AG04450 (cell line): Measurements from ENCODE around the gene CDH26. TPM values are rescaled to one million over a fixed set of nuclear protein-coding genes. Genes with fewer than 3 reads are reported as not detected.

ENCODE experiments used
- CTCF ChIA-PET: fragments of 300-600, 350-600 bp; formaldehyde crosslinking; extraction: SDS; loops from one replicate; lab custom pipeline; 2022; ENCODE audit warnings: antibody characterized with exemption, inconsistent platforms; lab: Charles Lee
- POLR2A ChIA-PET: fragments of 350-600 bp; formaldehyde crosslinking; extraction: SDS; loops from one replicate; lab custom pipeline; 2021; ENCODE audit warnings: antibody characterized with exemption, inconsistent platforms; lab: Yijun Ruan, JAX
- DNase-seq: peaks from one replicate; pipeline ENCODE4 v3.0.0-alpha.2; 2011; ENCODE audit warnings: low read depth, low spot score
- H3K27ac ChIP-seq: one replicate; pipeline ENCODE4 v1.5.1; 2012; ENCODE audit warnings: low read depth, low read length, control low read depth
- H3K27me3 ChIP-seq: one replicate; pipeline ENCODE4 v1.6.0; 2012; ENCODE audit warnings: low read length; ENCODE audit not compliant: control insufficient read depth, insufficient read depth
- H3K4me3 ChIP-seq: 2 replicates; pipeline ENCODE4 v1.5.1; 2011; ENCODE audit warnings: mild to moderate bottlenecking, low read depth, low read length, control low read depth
- H3K9me3 ChIP-seq: 2 replicates; pipeline ENCODE4 v1.5.1; 2012; ENCODE audit warnings: low read length; ENCODE audit not compliant: control insufficient read depth, insufficient read depth
- CTCF ChIP-seq: IDR thresholded peaks from 2 replicates; pipeline ENCODE4 v1.5.1; 2011; ENCODE audit warnings: low read depth, low read length, control low read depth, inconsistent platforms
- polyA plus RNA-seq: library from polyadenylated mRNA; depleted of rRNA; stranded (reverse); fragments of >200 nt; gene quantifications from 2 replicates; pipeline ENCODE4 v1.2.3, GENCODE V29; 2011

CDH26 gene
- polyA plus RNA-seq, 1 experiment, result 0.10 TPM

DNA sequence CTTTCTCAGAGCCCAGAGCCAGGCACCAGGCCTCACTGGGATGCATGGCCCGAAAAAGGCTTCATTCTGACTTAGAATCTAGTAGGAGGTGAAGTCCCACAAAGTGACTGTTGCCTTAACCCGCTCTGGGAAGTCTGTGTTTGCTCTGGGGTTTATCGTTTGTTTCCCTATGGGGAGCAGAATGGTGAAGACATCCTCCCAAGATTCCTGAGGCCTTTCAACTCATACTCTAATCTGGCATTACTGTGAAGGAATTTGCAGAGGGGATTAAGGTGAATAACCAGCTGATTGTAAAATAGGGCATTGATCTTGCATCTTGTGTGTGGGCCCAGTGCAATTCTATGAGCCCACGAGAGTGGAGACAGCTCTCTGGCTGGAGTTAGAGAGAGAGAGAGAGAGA is 67.8 kb downstream of the CDH26 start:
- peaks cover 6% of the 10 kb centered on the region; the same call in 1 of the 2 replicates for H3K9me3 ChIP-seq
- no peak for TF ChIP-seq CTCF
- H3K4me3 ChIP-seq, result no peak overlapping the region
- DNase-seq, result no peak
- peaks cover 3% of the 10 kb centered on the region for H3K27me3 ChIP-seq
- POLR2A ChIA-PET, result no interaction called here
- CTCF ChIA-PET, result no interaction called here
- no peak overlapping the region for H3K27ac ChIP-seq

GRCh38 chr20:60030471-60030870 is 72.2 kb downstream of the CDH26 start:
- Histone ChIP-seq H3K27ac (peak overlapping the region; percentile 39), H3K4me3 (no peak overlapping the region), H3K27me3 (peaks cover 3% of the 10 kb centered on the region), H3K9me3 (peaks cover 6% of the 10 kb centered on the region; the same call in 1 of the 2 replicates)
- no peak for DNase-seq
- ChIA-PET POLR2A (no interaction called here), CTCF (no interaction called here)
- no peak for TF ChIP-seq CTCF

- DNase-seq, result no peak
- Histone ChIP-seq H3K4me3 (no peak overlapping the region), H3K27ac (no peak overlapping the region), H3K27me3 (peaks cover 3% of the 10 kb centered on the region), H3K9me3 (peaks cover 6% of the 10 kb centered on the region; the same call in 1 of the 2 replicates)
- no peak for TF ChIP-seq CTCF
- CTCF ChIA-PET, result no interaction called here
- POLR2A ChIA-PET, result no interaction called here
Measured at GRCh38 chr20:60031107-60031506, 72.9 kb downstream of the CDH26 start.

DNA sequence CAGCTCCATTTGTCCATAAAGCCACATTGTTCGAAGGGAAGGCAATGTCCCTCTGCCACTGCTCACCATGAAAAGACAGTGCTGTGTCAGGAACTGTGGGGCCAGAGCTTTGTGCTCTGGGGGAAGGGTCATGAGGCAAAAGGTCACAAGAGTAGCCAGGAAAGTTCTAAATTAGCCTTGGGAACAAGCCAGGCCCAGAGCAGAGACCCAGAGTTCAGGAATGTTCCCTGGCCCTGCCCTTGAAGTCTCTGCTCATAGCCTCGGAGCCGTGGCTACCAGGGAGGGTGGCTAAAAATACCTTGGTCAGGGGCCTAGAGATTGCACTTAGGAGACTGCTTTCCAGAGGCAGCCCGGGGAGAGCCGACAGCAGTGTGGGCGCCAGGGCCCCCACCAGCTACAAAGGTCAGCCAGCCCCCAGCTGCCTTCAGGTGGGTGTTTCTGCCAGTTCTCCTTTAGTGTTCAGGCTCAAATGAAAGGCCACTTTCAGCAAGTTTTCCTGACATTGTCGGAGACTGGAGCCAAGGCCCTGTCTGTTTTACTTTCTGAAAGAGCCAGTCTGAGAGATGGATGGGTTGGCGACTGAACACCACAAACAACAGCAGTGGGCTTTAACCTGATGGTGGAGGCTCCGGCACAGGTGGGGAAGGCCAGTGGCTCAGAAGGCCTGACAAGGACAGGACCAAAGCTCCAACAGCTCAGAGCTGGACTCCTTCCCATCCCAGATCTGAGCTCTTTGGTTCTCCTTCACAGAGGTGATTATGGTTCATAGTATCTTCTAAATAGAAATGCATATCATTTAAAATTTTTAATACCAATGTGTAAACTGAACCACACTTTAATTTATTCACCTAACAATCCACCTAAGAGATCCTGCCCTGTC is 76.2 kb downstream of the CDH26 start:
- H3K4me3 ChIP-seq, result no peak overlapping the region
- CTCF ChIA-PET, result interaction anchor here (0.7 to 1.4 kb wide), 2 partner anchors 22 to 23 kb away, joined by 3 to 4 read pairs; no protein-coding TSS in a partner anchor
- no peak overlapping the region for H3K27ac ChIP-seq
- peaks cover 6% of the 10 kb centered on the region for H3K27me3 ChIP-seq
- TF ChIP-seq CTCF, result no peak
- DNase-seq, result no peak
- no peaks in the 10 kb centered on the region for H3K9me3 ChIP-seq
- POLR2A ChIA-PET, result no interaction called here

DNA sequence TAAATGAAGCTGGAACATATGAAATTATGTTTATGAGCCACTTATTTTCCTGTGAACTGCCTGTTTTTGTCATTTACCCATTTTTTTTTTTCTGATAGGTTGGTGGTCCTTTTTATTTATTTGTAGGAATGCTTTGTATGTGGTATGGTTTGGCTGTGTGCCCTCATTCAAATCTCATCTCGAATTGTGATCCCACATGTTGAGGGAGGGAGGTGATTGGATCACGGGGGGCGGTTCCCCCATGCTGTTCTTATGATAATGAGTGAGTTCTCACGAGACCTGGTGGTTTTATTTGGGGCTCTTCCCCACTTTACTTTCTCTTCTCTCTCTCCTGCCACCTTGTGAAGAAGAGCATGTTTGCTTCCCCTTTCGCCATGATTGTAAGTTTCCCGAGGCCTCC is 77.3 kb downstream of the CDH26 start:
- Histone ChIP-seq H3K27me3 (peaks cover 5% of the 10 kb centered on the region), H3K4me3 (no peak overlapping the region), H3K27ac (no peak overlapping the region), H3K9me3 (no peaks in the 10 kb centered on the region)
- no peak for DNase-seq
- ChIA-PET CTCF (interaction anchor here (0.6 to 1.2 kb wide), 5 partner anchors 21 to 1442 kb away, joined by 3 to 10 read pairs (median 7); no protein-coding TSS in a partner anchor), POLR2A (no interaction called here)
- TF ChIP-seq CTCF, result no peak
